ENCODE measurements around the gene TBC1D4.

DNA sequence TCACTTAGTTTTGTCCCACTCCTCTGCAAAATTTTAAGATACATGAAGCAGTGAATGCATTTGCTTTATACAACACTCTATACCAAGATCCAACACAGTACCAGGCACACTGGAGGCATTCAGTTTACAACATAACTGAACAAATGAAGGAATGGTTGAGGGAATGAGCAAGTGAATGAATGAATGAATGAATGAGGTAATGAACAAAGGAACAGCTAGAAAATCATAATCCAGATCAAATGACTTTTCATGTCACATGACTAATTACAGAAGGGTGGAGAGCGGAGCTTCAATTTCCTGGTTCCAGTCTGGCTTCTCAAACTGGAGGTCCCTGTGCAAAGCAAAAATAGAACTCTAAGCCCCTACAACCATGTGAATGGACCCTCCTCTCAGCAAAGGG lies 16.7 kb downstream of the TBC1D4 start:
- no peak for TF ChIP-seq EZH2 (optimal IDR thresholded peaks at IDR 0.05; ENCODE audit: low read depth, low read length)
- TF ChIP-seq, protein P1, sequence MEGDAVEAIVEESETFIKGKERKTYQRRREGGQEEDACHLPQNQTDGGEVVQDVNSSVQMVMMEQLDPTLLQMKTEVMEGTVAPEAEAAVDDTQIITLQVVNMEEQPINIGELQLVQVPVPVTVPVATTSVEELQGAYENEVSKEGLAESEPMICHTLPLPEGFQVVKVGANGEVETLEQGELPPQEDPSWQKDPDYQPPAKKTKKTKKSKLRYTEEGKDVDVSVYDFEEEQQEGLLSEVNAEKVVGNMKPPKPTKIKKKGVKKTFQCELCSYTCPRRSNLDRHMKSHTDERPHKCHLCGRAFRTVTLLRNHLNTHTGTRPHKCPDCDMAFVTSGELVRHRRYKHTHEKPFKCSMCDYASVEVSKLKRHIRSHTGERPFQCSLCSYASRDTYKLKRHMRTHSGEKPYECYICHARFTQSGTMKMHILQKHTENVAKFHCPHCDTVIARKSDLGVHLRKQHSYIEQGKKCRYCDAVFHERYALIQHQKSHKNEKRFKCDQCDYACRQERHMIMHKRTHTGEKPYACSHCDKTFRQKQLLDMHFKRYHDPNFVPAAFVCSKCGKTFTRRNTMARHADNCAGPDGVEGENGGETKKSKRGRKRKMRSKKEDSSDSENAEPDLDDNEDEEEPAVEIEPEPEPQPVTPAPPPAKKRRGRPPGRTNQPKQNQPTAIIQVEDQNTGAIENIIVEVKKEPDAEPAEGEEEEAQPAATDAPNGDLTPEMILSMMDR (IDR thresholded peaks at IDR 0.05; ENCODE audit: low read length) = no peak
